Measurements from ENCODE around the gene LRIT2.

The LRIT2 gene

DNA sequence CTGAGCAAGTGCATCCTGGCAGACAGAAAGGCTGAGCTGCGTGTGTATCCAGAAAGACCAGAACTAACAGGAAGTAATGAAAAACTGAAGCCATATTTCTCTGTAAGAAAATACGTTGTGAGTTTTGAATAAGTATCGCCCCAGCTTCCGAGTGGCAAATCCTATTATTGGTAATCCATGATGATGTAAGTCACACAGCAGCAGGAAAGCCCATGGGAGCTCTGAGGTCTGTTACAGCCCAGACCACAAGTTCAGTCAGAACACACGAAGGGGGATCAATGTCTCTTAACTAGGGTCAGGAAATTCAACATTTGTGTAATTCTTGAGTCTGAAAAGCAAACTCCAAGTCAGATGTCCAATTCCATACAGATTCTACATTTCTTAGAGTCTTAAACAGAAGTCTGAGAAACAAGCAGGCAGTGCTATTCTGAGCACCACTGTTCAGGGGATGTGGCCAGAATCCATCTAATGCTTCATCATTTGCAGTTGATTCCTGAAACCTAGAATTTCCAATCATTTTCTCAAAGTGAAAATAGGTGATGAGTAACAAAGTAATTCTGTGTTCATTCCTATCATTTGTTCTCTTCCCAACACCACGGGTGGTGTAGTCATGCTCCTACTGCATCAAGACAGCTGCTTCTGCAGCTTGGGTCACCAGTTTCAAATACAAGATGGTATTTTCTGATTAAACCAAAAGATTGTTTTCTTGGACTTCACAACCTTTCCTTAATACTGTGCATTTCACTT lies at the start of gene LRIT2:
Gene LRIT2 (minus strand): TSS at position 118 of the 747 bp plus-strand sequence. CDS start 24 bp downstream, at position 94.
- no peak for DNase-seq (ENCODE audit: low read depth)

DNA sequence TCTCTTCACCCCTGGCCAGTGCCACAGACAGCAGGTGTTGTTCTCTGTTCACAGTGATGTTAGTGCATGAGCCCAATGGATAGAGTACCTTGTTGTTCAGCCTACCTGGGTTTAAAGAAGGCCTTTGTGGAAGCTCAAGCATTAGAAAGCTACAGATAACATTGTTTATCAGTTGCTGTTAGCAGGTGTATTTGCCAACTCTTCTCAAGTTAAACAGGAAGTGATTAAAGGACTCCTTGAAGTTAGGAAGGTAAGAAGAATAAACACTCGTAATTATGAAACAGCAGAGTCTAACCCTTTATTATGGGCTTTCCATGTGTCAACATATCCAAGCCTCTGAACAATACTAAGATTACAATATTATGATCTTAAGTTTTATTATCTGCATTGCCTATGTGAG lies 45.4 kb upstream of the LRIT2 start:
- DNase-seq (ENCODE audit: low read depth) = no peak

GRCh38 chr10:84269773-84270172 lies 44.4 kb upstream of the LRIT2 start:
- no peak for DNase-seq (ENCODE audit: low read depth)

DNA sequence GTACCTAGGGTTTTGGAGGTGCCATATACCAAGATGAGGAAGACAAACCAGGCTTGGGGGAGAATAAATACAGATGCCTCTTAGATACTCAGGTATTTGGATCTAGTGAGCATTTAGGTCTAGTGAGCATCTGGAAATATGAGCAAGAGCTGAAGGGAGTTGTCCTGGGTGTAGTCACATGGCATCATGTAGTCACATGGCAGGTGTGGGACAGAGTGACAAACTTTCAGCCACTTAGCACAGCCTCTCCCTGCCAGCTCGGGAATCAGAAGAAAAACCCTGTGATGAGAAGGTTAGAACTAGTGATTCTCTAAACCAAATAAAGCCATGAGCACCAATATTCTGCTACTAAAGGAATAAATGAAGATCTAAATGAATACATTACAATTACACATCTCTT lies 43.8 kb upstream of the LRIT2 start:
- DNase-seq (ENCODE audit: low read depth) = no peak

GRCh38 chr10:84267503-84268126 lies 42.3 kb upstream of the LRIT2 start:
- DNase-seq (ENCODE audit: low read depth) = no peak

DNA sequence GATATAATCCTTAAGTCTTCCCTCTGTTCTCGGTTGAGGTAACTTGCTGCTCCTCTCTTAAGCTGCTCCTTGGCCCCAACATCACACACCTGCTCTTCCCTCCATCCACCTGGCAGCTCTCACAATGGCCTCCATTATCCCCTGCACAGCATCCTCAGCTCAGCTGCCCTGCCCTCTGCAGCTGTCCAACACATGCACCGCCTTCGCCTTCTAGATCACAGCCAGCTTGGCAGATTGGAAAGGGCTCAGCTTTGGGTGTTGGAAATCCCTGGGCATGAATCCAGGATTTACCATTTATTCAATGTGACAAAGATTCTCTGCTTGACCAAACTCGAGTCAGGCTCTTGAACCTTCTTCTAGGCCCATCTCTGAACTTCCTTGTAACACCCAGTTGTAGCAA lies 40.1 kb upstream of the LRIT2 start:
- no peak for DNase-seq (ENCODE audit: low read depth)

GRCh38 chr10:84264611-84265141 lies 39.3 kb upstream of the LRIT2 start:
- peak; percentile 30 for DNase-seq (ENCODE audit: low read depth)

DNA sequence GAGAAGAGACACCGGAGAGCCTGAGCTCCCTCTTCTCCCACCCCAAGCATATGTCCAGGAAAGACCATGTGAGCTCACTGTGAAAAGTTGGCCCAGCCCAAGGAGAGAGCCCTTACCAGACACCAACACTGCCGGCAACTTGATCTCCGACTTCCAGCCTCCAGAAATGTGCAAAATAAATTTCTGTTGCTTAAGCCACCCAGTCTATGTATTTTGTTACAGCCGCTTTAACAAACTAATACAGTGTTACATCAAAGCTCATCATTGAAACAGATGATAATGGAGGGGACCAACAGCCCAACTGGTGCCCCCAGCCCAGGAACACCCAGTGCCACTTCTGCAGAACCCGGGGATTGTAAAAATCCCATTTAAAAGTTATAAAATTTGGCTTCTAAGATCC lies 38.4 kb upstream of the LRIT2 start:
- DNase-seq (ENCODE audit: low read depth) = no peak

DNA sequence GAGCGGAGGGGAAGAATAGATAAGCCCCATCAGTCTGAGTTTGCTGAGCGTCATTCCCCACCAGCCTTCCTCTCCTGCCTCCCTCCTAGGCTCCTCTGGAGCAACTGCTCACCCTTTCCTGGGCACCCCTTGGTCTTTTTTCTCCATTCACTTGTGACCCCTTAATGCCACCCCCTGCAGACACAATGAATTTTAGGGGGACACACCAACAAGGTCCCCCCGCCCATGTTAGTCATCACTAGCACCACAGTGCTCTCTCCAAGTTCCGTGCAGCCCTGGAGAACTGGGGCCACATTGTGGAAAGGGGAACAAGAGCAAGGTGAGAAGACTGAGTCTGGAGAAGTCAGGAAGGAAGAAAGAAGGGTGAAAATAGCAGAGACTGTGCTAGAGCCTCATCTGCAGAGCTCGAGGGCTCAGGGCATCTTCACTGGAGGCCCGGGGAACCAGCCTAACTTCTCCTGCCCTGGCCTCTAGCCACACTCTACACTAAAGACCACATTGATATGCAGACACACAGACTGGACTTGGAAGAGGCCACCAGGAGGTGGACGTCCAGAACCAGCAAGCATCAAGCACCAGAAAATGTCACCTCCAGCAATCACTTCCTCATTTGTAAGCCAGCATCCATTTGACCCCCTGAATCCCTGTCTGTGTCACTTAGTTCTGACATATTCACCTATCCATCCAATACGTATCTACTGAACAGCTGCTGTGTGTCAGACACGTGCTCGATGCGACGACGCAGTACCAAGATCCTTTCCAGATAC lies 37.0 kb upstream of the LRIT2 start:
- DNase-seq (ENCODE audit: low read depth) = no peak

- no peak for DNase-seq (ENCODE audit: low read depth)
These were observed 36.0 kb upstream of the LRIT2 start for GRCh38 chr10:84261236-84261915.

GRCh38 chr10:84258034-84258695 lies 32.8 kb upstream of the LRIT2 start:
- no peak for DNase-seq (ENCODE audit: low read depth)

GRCh38 chr10:84257343-84258020 lies 32.1 kb upstream of the LRIT2 start:
- no peak for DNase-seq (ENCODE audit: low read depth)

GRCh38 chr10:84256510-84257342 lies 31.4 kb upstream of the LRIT2 start:
- DNase-seq (ENCODE audit: low read depth) = no peak

DNA sequence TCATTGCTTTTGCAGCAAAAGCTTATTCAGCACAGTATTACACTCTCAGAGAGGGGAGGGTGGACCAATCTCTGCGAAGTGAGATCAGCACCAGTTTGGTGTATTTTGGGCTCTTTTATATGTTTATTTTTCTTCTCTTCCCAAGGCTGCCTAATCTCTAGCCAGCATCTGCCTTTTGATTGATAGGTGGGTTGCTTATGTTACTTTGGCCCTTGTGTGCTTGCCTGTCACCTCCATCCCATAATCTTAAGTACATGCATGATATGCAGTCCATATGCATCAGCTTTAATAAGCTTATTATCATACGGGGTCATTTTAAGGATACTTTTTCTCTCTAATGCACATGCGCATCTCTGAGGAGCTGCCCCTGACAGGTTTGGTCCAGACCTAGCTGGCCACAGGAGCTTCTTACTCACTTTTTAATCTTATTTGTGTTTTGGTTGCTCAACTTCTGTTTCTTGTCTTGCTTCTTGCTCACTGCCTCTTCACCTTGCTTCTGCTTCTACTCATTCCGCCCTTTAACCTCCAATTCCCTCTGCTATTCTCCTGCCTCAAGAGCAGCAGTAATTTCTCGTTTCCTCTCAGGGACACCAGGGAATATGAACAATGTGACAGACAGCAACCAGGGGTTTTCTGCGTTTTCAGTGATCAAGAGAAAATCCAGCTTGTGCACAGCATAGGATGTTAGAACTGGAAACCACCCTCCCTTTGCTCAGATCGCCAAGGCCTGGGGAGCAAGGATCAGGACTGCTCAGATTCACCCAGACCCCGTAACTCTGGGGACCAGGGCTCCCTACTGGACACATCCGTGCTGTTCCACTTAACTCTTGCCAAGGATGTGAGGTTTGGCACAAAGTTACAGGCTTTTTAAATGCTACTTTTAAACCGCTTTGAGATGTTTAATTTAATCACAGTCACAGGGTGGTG lies 29.5 kb upstream of the LRIT2 start:
- DNase-seq (ENCODE audit: low read depth) = no peak

- no peak for DNase-seq (ENCODE audit: low read depth)
These were observed 23.4 kb upstream of the LRIT2 start for GRCh38 chr10:84248794-84249193.

- DNase-seq (ENCODE audit: low read depth) = no peak
These were observed 22.2 kb upstream of the LRIT2 start for GRCh38 chr10:84247496-84247895.

DNA sequence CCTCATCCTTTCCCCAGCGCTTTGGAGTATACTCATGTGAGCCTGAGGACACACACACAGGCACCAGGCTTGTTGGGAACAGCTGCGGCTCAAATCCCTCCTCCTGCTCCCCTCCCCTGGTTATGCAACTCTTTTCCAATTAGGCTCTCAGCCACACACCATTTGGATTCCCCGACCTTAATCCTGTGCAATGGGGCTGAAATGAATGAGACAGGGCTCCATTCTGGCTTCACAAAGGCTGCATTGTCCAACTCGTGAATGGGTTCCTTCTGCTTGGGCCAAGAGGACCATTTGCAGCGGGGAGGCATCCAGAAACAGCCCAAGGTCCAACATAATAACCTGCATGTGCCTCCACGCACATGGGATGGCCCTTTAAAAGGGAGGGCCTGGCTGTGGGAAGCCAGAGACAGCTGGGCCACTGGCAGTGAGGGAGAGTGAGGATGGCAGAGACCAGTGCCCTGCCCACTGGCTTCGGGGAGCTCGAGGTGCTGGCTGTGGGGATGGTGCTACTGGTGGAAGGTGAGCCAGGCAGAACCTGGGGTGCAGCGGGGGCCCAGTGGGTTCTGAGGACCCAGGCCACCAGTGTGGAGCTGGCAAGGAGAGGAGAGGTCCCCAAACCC lies 19.4 kb upstream of the LRIT2 start, which contains the start of gene RGR:
Gene RGR (plus strand): TSS at position 403 of the 620 bp plus-strand sequence. CDS start 38 bp downstream, at position 441.
- DNase-seq (ENCODE audit: low read depth) = no peak

GRCh38 chr10:84243759-84244158 lies 18.4 kb upstream of the LRIT2 start:
- no peak for DNase-seq (ENCODE audit: low read depth)

All from CMK (cell line).